Fibroblast of the aortic adventitia (primary cell): ENCODE results near the gene OTOGL. TPM values are rescaled to one million over a fixed set of nuclear protein-coding genes. Genes with fewer than 3 reads are reported as not detected.

ENCODE experiments used
- DNase-seq: peaks from one replicate; pipeline ENCODE4 v3.0.0-alpha.2; 2010; ENCODE audit warnings: low read depth
- H3K4me3 ChIP-seq: 2 replicates; pipeline ENCODE4 v1.5.1; 2011; ENCODE audit warnings: low read depth, mild to moderate bottlenecking, control low read depth, low read length, moderate library complexity
- total RNA-seq: library from RNA; depleted of rRNA; stranded (reverse); fragments of >200 nt; gene quantifications from 2 replicates; pipeline ENCODE4 v1.2.3, GENCODE V29; 2012; ENCODE audit warnings: low replicate concordance
- TF ChIP-seq, protein P1 (sequence below): IDR thresholded peaks from 2 replicates; pipeline ENCODE4 v1.5.1; 2011; ENCODE audit warnings: mild to moderate bottlenecking, low read length, control low read depth, inconsistent platforms; ENCODE audit not compliant: insufficient read depth

Gene OTOGL
- total RNA-seq, 1 donor, result 0.27 TPM

GRCh38 chr12:80257920-80258319 lies 158.6 kb downstream of the OTOGL start:
- DNase-seq, result no peak
- no peak overlapping the region for H3K4me3 ChIP-seq
- TF ChIP-seq, protein P1, sequence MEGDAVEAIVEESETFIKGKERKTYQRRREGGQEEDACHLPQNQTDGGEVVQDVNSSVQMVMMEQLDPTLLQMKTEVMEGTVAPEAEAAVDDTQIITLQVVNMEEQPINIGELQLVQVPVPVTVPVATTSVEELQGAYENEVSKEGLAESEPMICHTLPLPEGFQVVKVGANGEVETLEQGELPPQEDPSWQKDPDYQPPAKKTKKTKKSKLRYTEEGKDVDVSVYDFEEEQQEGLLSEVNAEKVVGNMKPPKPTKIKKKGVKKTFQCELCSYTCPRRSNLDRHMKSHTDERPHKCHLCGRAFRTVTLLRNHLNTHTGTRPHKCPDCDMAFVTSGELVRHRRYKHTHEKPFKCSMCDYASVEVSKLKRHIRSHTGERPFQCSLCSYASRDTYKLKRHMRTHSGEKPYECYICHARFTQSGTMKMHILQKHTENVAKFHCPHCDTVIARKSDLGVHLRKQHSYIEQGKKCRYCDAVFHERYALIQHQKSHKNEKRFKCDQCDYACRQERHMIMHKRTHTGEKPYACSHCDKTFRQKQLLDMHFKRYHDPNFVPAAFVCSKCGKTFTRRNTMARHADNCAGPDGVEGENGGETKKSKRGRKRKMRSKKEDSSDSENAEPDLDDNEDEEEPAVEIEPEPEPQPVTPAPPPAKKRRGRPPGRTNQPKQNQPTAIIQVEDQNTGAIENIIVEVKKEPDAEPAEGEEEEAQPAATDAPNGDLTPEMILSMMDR, result no peak

DNA sequence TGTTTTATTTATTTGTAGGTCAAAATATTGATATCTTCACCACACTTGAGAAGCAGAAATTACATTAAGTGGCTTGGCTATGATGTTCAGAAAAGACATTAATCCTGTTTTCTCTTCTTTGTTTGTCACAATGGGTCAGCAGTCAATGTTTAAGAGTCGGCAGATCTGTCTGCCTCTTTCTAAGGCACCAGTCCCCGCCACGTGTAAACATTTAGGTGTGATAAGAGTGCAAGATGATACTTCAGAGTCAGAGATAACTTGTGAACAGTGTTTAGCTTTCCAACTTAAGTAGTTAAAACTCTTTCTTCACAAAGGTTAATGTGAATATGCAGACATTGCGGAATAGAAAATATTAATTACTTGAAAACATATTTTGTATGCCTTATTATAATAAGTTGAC lies 160.9 kb downstream of the OTOGL start:
- no peak overlapping the region for H3K4me3 ChIP-seq
- DNase-seq, result no peak
- TF ChIP-seq, protein P1, result no peak

GRCh38 chr12:80261403-80261802 lies 162.1 kb downstream of the OTOGL start:
- DNase-seq, result no peak
- TF ChIP-seq, protein P1, result no peak
- H3K4me3 ChIP-seq, result no peak overlapping the region

DNA sequence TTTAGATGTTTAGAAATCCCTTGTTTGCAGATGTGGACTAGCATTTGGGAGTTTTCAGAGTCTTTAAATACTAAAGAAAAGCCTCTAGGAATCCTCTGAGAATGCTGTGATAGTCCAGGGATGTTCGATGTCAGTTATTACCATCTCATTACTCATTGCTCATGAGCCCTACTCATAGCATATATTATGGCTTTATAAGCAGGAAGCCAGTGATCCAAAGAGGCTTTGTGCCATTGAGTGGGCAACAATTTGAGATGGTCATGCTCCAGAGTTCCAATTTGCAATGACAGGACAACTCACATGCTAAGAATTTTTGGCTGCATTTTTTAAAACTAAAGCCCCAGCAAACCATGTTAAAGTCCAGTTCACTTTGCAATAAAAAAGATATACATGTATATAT lies 163.0 kb downstream of the OTOGL start:
- H3K4me3 ChIP-seq, result no peak overlapping the region
- peak; percentile 19 for DNase-seq
- TF ChIP-seq, protein P1, result no peak

GRCh38 chr12:80262771-80263170 lies 163.4 kb downstream of the OTOGL start:
- TF ChIP-seq, protein P1, result no peak
- DNase-seq, result peak; percentile 25
- H3K4me3 ChIP-seq, result no peak overlapping the region

- H3K4me3 ChIP-seq, result no peak overlapping the region
- TF ChIP-seq, protein P1, result no peak
- peak; percentile 18 for DNase-seq
These were observed 165.0 kb downstream of the OTOGL start for GRCh38 chr12:80264386-80264785.

- DNase-seq, result no peak
- TF ChIP-seq, protein P1, result no peak
- no peak overlapping the region for H3K4me3 ChIP-seq
These were observed 165.6 kb downstream of the OTOGL start for GRCh38 chr12:80264891-80265290.
